Right atrium auricular region (tissue), 2 donors: ENCODE data around the gene ULK3. TPM values are rescaled to one million over a fixed set of nuclear protein-coding genes. Genes with fewer than 3 reads are reported as not detected.
A peak's percentile ranks its signal among the peaks of the same experiment; 100 is the strongest.

ENCODE experiments used
- DNase-seq: peaks from one replicate; pipeline ENCODE4 v3.0.0-alpha.2; 2019; ENCODE audit warnings: low spot score
- H3K27ac ChIP-seq, 2 donors: fragments of 200-600 bp; sonication (generic); 1 replicate in 1 of 2; 2 replicates in 1 of 2; pipeline ENCODE4 v1.5.1; 2016 to 2019
- H3K27me3 ChIP-seq, 2 donors: fragments of 200-600 bp; sonication (generic); one replicate each; pipeline versions ENCODE4 v1.5.1 to v1.6.0; 2017 to 2019
- H3K36me3 ChIP-seq: fragments of 200-600 bp; sonication (generic); one replicate; pipeline ENCODE4 v1.5.1; 2016
- H3K4me1 ChIP-seq, 2 donors: fragments of 200-600 bp; sonication (generic); one replicate each; pipeline versions ENCODE4 v1.5.1 to v1.6.0; 2017 to 2019
- H3K4me3 ChIP-seq, 2 donors: fragments of 200-600 bp; sonication (generic); 1 replicate in 1 of 2; 2 replicates in 1 of 2; pipeline ENCODE4 v1.5.1; 2017 to 2019; ENCODE audit warnings: mild to moderate bottlenecking in 1 of 2, moderate library complexity in 1 of 2
- H3K9me3 ChIP-seq, 2 donors: fragments of 200-600 bp; sonication (generic); one replicate each; pipeline ENCODE4 v1.5.1; 2019
- CTCF ChIP-seq, 2 donors: fragments of 200-600 bp; sonication (generic); IDR thresholded peaks; one replicate each; pipeline ENCODE4 v1.5.1; 2019; ENCODE audit warnings: antibody characterized with exemption in 2 of 2
- total RNA-seq, 2 donors: library from RNA; depleted of rRNA; stranded (reverse); fragments of >200 nt; gene quantifications; one replicate each; pipeline ENCODE4 v1.1.0, GENCODE V29; 2016

The ULK3 gene
- total RNA-seq, 2 donors from 2014 or later = 38.1 to 42.9 TPM

GRCh38 chr15:74847432-74847831, 4.5 kb upstream of the ULK3 start:
- Histone ChIP-seq H3K27me3 (no peaks in the 10 kb centered on the region), H3K27ac (peak overlapping the region; percentile 32 to 62), H3K36me3 (peaks cover 66% of the 10 kb centered on the region), H3K4me3 (no peak overlapping the region), H3K9me3 (no peaks in the 10 kb centered on the region), H3K4me1 (peaks cover 0 to 16% of the 10 kb centered on the region in 2 donors)
- TF ChIP-seq CTCF (IDR thresholded peaks at IDR 0.05) = no peak
- no peak for DNase-seq

GRCh38 chr15:74845581-74845980, 2.6 kb upstream of the ULK3 start:
- no peak for TF ChIP-seq CTCF (IDR thresholded peaks at IDR 0.05)
- Histone ChIP-seq H3K4me3 (no peak overlapping the region), H3K27me3 (no peaks in the 10 kb centered on the region), H3K36me3 (peaks cover 47% of the 10 kb centered on the region), H3K9me3 (no peaks in the 10 kb centered on the region), H3K4me1 (peaks cover 0 to 29% of the 10 kb centered on the region in 2 donors), H3K27ac (no peak overlapping the region)
- DNase-seq = no peak

GRCh38 chr15:74845208-74845568, 2.2 kb upstream of the ULK3 start:
- Histone ChIP-seq H3K36me3 (peaks cover 43% of the 10 kb centered on the region), H3K9me3 (no peaks in the 10 kb centered on the region), H3K4me1 (peaks cover 0 to 29% of the 10 kb centered on the region in 2 donors), H3K27ac (no peak overlapping the region), H3K27me3 (no peaks in the 10 kb centered on the region), H3K4me3 (no peak overlapping the region)
- no peak for TF ChIP-seq CTCF (IDR thresholded peaks at IDR 0.05)
- DNase-seq = no peak

- Histone ChIP-seq H3K4me1 (peaks cover 0 to 29% of the 10 kb centered on the region in 2 donors), H3K36me3 (peaks cover 43% of the 10 kb centered on the region), H3K27me3 (no peaks in the 10 kb centered on the region), H3K4me3 (no peak overlapping the region), H3K27ac (peak overlapping the region in 1 of 2 donors; percentile 93), H3K9me3 (no peaks in the 10 kb centered on the region)
- TF ChIP-seq CTCF (IDR thresholded peaks at IDR 0.05) = no peak
- DNase-seq = no peak
These were observed 1.6 kb upstream of the ULK3 start for GRCh38 chr15:74844319-74845207.

GRCh38 chr15:74843891-74844299, 939 bp upstream of the ULK3 start:
- no peak for DNase-seq
- Histone ChIP-seq H3K27me3 (no peaks in the 10 kb centered on the region), H3K4me3 (peak overlapping the region in 1 of 2 donors; percentile 80), H3K4me1 (peaks cover 0 to 29% of the 10 kb centered on the region in 2 donors), H3K36me3 (peaks cover 39% of the 10 kb centered on the region), H3K27ac (peak overlapping the region; percentile 92 to 93), H3K9me3 (no peaks in the 10 kb centered on the region)
- TF ChIP-seq CTCF (IDR thresholded peaks at IDR 0.05) = no peak
